GM18507 (cell line): ENCODE results near the gene VPS35L.

ENCODE experiments used
- DNase-seq: peaks from one replicate; pipeline ENCODE4 v3.0.0; 2011; ENCODE audit warnings: low read depth; ENCODE audit not compliant: insufficient read length; ENCODE audit errors: extremely low spot score
- FAIRE-seq: peaks from 2 replicates; lab custom pipeline; 2011; peaks lifted over from hg19 to GRCh38; lab: Jason Lieb, UNC

VPS35L gene

DNA sequence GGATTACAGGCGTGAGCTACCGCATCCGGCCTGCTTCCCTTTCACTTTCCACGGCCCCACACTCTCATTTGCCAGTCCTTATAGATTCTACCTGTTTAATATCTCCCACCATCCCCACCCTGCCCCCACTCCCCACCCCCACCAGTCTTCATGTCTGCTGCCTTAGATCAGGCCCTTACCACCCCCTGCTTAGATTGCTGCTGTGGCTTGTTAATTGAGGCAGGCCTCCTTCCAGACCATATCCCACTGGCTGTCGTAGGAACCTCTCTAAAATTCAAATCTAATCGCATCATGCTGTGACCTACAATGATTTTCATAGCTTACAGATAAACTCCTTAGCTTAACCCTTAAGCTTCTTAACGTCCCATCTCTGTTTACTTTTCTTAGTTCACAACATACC is 167.5 kb downstream of the VPS35L start:
- no peak for FAIRE-seq
- no peak for DNase-seq

DNA sequence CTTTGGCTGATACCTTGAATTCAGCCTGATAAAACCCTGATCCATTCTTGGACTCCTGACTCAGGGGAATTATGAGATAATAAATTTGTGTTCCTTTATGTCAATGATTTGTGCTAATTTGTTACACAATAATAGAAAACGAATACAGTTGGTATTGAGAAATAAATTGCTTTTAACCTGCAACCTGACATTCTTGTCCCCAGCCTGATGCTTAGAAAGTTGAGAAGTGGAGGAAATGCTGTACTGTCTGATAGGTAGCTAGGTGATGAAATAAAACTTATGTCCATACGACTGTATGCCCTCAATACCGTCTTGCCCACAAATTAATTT is 173.1 kb downstream of the VPS35L start:
- FAIRE-seq = no peak
- DNase-seq = no peak

DNA sequence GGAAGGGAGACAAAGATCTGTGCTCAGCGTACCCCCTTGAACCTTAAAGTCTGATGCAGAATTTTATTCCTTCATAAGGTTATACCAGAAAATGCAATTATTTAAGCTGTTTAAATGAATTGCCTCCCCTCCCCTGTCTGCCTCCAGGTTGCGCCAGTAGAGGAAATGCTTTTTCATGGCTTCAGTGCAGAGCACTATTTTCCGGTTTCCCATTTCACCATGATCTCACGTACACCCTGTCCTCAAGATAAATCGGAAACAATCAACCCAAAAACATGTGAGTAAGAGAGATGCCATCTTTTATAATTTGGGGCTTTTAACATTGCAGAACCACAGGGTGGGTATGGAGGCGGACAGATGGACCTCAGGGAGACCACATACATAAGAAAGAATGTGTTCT is 178.0 kb downstream of the VPS35L start:
- FAIRE-seq (no peak), DNase-seq (no peak)

DNA sequence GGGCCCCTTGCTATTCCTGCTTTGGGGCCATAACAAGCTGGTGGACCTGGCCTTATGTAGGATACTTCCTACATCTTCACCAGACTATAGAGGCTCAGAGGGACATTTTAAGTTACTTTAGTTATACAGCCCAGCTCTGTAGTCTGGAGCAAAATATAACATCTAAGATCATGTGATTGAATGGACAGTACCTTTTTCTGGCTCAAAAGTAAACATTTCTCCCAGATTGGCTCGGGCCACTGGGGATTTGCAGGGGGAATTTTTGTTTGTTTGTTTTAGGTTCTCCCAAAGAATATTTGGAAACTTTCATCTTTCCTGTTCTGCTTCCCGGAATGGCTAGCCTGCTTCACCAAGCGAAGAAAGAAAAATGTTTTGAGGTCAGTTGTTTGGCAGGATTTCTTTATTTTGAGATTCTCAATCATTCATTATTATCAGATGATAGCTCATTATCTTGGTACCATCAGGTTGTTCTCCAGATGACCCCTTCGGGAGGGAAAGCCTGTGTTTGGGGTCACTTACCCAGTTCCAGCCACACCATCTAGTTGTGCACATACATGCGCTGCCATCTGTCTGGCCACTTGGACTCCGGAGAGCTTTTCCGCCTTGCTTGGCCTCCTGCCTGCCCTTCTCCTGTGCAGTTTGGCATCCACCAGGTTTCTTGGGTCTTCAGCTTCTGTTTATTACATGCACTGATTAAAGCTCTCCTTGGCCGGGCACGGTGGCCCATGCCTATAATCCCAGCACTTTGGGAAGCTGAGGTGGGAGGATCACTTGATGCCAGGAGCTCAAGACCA is 179.8 kb downstream of the VPS35L start:
- FAIRE-seq = no peak
- no peak for DNase-seq

DNA sequence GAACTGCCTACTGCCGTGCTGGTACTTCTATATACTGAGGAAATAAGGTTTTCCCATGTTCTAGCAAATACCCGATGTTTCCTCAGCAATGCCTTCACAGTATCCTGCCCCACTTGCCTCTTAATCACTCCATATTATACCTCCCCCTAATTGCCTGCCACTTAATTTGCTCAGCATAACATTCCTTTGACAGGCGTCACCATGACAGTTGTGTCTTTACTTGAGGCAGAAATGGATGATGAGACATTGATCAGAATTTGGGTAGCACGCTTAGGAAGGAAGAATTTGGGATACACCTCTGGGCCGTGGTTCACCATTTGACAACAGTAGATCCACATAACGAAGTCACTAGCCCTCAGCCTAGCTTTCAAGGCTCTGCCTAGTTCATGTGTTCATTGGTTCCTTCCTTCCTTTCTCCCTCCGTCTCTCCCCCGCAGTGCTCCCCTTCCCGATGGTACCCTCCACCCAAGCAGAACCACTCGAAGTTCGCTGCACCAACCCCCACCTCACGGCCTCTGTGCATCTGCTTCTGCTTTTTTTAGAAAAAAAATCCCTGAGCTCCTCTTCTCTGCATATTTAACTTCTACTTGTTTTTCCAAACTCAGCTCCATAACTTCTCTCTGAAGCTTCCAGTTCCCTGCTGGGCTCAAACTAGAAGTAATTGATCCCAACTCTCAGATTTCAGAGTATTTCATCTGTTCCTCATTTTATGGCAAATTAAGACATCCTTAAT is 182.0 kb downstream of the VPS35L start:
- DNase-seq = no peak
- no peak for FAIRE-seq

DNA sequence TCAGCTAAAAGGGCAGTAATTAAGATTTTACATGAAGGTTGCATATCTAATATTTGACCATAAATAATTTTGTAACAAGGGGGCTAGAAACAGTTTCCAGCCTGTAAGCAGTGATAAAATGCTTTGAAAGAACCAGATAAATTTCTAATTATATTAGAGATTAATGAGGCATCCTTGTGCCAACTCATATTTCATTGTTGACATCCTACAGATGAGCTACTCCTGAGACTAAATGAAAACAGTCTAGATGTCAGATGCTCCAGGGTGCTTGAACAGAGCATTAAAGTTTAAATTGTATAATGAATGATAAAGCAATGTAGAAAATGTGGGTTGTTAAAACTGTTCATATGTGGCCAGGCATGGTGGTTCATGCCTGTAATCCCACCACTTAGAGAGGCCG is 185.9 kb downstream of the VPS35L start:
- no peak for DNase-seq
- FAIRE-seq = no peak

DNA sequence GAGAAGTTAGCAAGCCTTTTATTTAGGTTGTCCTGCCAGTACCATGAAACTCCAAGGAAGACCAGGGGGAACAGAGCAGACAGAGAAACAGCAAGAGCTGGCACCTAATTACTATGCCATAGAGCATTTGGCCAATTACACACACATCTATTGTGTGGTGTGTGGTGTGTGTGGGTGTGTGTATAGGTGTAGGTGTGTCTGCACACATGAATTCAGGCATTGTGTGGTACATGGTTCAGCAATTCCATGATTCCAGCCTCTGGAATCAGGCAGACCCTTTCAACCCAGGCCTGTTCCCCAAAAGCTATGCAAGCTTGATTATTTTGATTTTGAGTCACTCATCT is 188.3 kb downstream of the VPS35L start:
- no peak for DNase-seq
- FAIRE-seq = no peak

DNA sequence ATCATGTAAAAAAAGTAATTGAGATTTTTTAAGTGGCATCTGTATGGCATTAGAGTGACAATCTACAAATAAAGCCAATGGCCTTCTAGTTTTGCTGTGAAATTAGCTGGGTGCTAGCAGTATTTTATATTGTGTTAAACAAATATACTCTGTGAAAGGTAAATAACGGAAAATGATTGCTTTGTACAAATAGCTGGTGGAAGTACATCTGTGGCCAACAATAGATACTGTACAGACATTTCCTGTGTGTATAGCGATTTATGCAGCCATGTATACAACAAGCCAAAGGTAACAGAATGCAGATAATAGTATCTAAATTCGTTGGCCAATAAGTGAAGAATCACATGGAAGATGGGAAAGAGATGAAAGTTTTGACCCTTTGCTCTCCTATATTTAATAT is 189.2 kb downstream of the VPS35L start:
- no peak for FAIRE-seq
- no peak for DNase-seq

DNA sequence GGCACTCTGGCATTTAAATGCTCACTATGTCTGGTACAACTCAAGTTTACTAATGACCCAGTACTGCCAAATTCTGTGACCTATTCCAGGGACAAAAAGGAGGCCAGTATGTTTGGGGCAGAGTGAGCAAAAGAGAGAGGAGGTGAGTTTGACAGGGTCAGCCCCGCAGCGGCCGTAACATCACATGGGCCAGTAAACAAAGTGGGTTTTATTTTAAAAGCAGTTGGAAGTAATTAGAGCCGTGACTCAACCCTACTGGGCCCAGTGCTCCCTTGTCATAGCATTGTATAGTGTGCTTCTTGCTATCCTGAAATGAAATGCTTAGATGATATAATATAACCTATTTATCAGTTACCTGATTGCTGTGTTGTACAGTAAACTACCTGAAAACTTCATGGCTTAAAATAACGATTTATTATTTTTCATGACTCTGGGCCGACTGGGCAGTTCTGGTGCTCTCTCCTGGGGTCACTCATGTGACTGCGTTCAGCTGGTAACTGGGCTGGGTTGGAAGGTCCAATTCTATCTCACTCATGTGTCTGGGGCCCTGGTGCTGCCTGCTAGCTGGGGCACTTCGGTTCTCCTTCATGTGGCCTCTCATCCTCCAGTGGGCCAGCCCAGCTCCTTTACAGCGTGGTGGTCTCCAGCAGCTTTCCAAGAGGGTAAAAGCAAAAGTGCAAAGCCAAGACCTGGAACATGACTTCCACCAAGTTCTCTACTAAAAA is 189.9 kb downstream of the VPS35L start:
- FAIRE-seq = no peak
- no peak for DNase-seq

DNA sequence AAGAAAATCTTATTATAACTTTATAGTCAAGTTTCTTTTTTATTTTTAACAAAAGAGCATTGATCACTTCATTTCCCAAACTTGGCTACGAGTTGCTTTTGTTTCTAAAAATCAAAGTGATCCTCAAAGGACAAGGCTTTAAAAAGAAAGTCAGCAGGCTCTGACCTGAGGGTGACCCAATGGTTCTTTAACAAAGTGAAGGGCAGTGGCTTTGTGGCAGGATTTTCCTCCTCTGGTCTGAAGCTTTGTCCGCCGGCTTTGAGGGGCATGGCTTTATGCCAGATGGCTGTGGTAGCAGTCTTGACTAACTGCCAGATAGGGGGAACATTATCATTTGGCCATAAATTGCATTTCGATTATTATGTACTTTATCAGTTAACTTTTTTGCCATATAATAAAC is 191.1 kb downstream of the VPS35L start:
- DNase-seq (no peak), FAIRE-seq (no peak)

DNA sequence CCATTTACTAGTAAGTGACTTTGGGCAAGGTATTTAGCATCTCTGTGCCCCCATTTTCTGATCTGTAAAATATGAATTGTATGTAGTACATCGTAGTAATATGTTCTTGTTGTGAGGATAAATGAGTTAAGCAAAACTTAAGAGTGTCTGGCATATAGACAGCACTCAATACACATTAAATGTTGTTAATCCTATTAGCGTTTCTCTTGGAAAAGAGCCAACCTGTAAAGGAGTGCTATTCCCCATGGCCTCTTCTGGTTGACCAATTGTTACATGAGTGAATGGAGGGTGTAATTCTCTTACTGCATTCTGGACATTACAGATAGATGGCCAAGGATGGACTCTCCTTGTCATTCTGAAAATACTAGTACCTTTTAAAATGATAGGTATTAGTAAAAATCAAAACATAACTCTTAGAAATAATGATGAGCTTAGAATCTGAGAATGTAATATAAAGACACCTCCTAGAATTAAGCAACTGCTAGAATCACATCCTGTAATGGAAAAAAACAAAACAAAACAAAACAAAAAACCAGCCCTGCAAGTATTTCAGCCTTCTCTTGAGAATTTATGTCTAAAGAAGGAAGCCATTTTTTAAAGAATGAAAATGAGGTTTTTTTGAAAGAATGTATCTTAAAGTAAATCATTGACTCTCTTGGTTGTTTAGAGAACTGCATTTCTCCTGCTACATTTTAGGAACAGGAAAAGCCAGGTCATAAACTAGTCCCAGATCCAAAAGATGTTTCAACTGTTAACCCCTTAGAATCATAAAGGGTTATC is 193.1 kb downstream of the VPS35L start:
- no peak for DNase-seq
- FAIRE-seq = no peak

DNA sequence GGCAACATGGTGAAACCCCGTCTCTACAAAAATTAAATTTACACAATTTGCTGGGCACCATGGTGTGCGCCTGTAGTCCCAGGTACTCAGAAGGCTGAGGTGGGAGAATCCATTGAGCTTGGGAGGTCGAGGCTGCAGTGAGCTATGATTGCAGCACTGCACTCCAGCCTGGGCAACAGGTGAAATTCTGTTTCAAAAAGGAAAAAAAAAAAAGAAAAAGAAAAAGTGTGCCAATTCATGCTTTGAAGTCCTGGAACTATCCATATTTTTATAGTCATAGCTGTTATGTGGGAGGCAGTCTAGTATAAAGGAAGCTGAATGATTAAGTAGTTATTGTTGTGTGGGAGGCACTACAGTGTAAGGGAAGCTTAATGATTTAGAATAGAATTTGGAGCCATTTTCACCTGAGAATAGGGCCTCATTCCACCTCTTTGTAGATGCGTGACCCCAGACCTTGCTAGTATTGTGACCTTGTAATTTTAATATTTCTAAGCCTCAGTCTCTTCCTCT is 194.1 kb downstream of the VPS35L start:
- DNase-seq = no peak
- no peak for FAIRE-seq
